A673 (cell line): ENCODE measurements around the gene FAM174B.

Source experiments
- CTCF ChIP-seq: fragments of 300-800, 200-600 bp; sonication (generic); conservative IDR thresholded peaks from 2 replicates; pipeline ENCODE4 v1.5.1; 2017; ENCODE audit warnings: low read depth, mild to moderate bottlenecking, antibody characterized with exemption, low read length, moderate library complexity, mixed read lengths
- EZH2 ChIP-seq: fragments of 200-600 bp; sonication (generic); IDR thresholded peaks from 2 replicates; pipeline ENCODE4 v1.6.1; 2017; ENCODE audit warnings: borderline replicate concordance, low read depth, mild to moderate bottlenecking, mixed read lengths, antibody characterized with exemption, low read length; ENCODE audit not compliant: poor library complexity, severe bottlenecking

GRCh38 chr15:92687746-92688145 is 32.2 kb upstream of the FAM174B start:
- TF ChIP-seq CTCF, result no peak
- no peak for TF ChIP-seq EZH2
